Neuronal stem cell (in vitro differentiated cells): ENCODE results near the gene PHKB.

Experiments used
- DNase-seq: peaks from one replicate; pipeline ENCODE4 v3.0.0-alpha.2; 2013; ENCODE audit warnings: low spot score
- H2AFZ ChIP-seq: one replicate; pipeline ENCODE4 v1.6.1; 2013; ENCODE audit warnings: mild to moderate bottlenecking, low read length, inconsistent platforms
- H2AK5ac ChIP-seq: 2 replicates; pipeline ENCODE4 v1.6.1; 2013; ENCODE audit warnings: low read depth, mild to moderate bottlenecking, inconsistent platforms, low read length, moderate library complexity, mixed read lengths
- H2BK120ac ChIP-seq: 2 replicates; pipeline ENCODE4 v1.6.1; 2013; ENCODE audit warnings: low read depth, mild to moderate bottlenecking, inconsistent platforms, low read length, moderate library complexity, mixed read lengths
- H2BK12ac ChIP-seq: one replicate; pipeline ENCODE4 v1.6.1; 2013; ENCODE audit warnings: low read length, inconsistent platforms
- H2BK15ac ChIP-seq: 2 replicates; pipeline ENCODE4 v1.6.1; 2013; ENCODE audit warnings: mild to moderate bottlenecking, low read length, inconsistent platforms, mixed read lengths
- H2BK5ac ChIP-seq: one replicate; pipeline ENCODE4 v1.6.1; 2013; ENCODE audit warnings: inconsistent platforms, mild to moderate bottlenecking, low read length, moderate library complexity
- H3K14ac ChIP-seq: one replicate; pipeline ENCODE4 v1.6.1; 2013; ENCODE audit warnings: low read length, inconsistent platforms
- H3K18ac ChIP-seq: 2 replicates; pipeline ENCODE4 v1.6.1; 2013; ENCODE audit warnings: low read length, inconsistent platforms
- H3K23ac ChIP-seq: 2 replicates; pipeline ENCODE4 v1.6.1; 2013; ENCODE audit warnings: low read depth, mild to moderate bottlenecking, mixed read lengths, low read length, inconsistent platforms; ENCODE audit not compliant: poor library complexity
- H3K27ac ChIP-seq: replicated peaks from 3 replicates; pipeline ENCODE4 v1.5.1; 2013; ENCODE audit warnings: low read length, inconsistent platforms
- H3K27me3 ChIP-seq, 3 experiments: 2 replicates each; pipeline ENCODE4 v1.6.1; 2013; ENCODE audit warnings: low read length in 3 of 3, mild to moderate bottlenecking in 2 of 3, inconsistent platforms in 1 of 3, low read depth in 1 of 3, mixed read lengths in 1 of 3, moderate library complexity in 1 of 3; ENCODE audit not compliant: control insufficient read depth in 3 of 3, insufficient read depth in 3 of 3
- H3K36me3 ChIP-seq, 2 donors: replicated peaks in 1 of 2; 2 replicates each; pipeline ENCODE4 v1.6.1; 2013; ENCODE audit warnings: low read length in 2 of 2; ENCODE audit not compliant: control insufficient read depth in 2 of 2, insufficient read depth in 2 of 2
- H3K4ac ChIP-seq: 2 replicates; pipeline ENCODE4 v1.6.1; 2013; ENCODE audit warnings: inconsistent platforms, mild to moderate bottlenecking, low read length, moderate library complexity
- H3K4me1 ChIP-seq, 2 donors: 1 replicate in 1 of 2; 2 replicates in 1 of 2; pipeline ENCODE4 v1.6.1; 2013; ENCODE audit warnings: low read length in 2 of 2, low read depth in 1 of 2; ENCODE audit not compliant: control insufficient read depth in 2 of 2, insufficient read depth in 1 of 2
- H3K4me2 ChIP-seq: one replicate; pipeline ENCODE4 v1.6.1; 2013; ENCODE audit warnings: mild to moderate bottlenecking, low read length, inconsistent platforms; ENCODE audit not compliant: insufficient read depth, poor library complexity, severe bottlenecking
- H3K4me3 ChIP-seq, 2 donors: 2 replicates each; pipeline ENCODE4 v1.5.1; 2013; ENCODE audit warnings: low read length in 2 of 2, mild to moderate bottlenecking in 2 of 2, inconsistent platforms in 1 of 2, moderate library complexity in 1 of 2
- H3K79me1 ChIP-seq: one replicate; pipeline ENCODE4 v1.6.1; 2013; ENCODE audit warnings: low read depth, mild to moderate bottlenecking, inconsistent platforms, low read length, moderate library complexity
- H3K9ac ChIP-seq: one replicate; pipeline ENCODE4 v1.6.1; 2013; ENCODE audit warnings: mild to moderate bottlenecking, low read depth, low read length, inconsistent platforms; ENCODE audit not compliant: poor library complexity
- H3K9me3 ChIP-seq, 2 donors: replicated peaks in 1 of 2; 2 replicates each; pipeline versions ENCODE3 to v1.6.1; 2013; ENCODE audit warnings: low read length in 2 of 2, mild to moderate bottlenecking in 2 of 2, inconsistent platforms in 1 of 2, low read depth in 1 of 2, mixed read lengths in 1 of 2, moderate library complexity in 1 of 2; ENCODE audit not compliant: control insufficient read depth in 2 of 2, insufficient read depth in 1 of 2
- H4K8ac ChIP-seq: one replicate; pipeline ENCODE4 v1.6.1; 2013; ENCODE audit warnings: low read depth, mild to moderate bottlenecking, inconsistent platforms, low read length, moderate library complexity
- H4K91ac ChIP-seq: one replicate; pipeline ENCODE4 v1.6.1; 2013; ENCODE audit warnings: low read length, low read depth, mild to moderate bottlenecking, inconsistent platforms; ENCODE audit not compliant: poor library complexity
- WGBS, 2 donors: extraction: QIAGEN DNeasy Blood & Tissue Kit; methylation state at CpG; one replicate each; pipeline ENCODE4 v1.1.7; 2013; ENCODE audit warnings: missing lambda C conversion rate in 2 of 2, mixed read lengths in 1 of 2; ENCODE audit not compliant: insufficient read length in 2 of 2, insufficient replicate concordance in 1 of 2; ENCODE audit errors: extremely low coverage in 2 of 2; 5-methylcytosine and 5-hydroxymethylcytosine counted together

PHKB gene

GRCh38 chr16:47571049-47571448, 109.9 kb downstream of the PHKB start:
- no peak overlapping the region for H3K4me2 ChIP-seq
- H3K79me1 ChIP-seq, result no peaks in the 10 kb centered on the region
- no peak overlapping the region for H2BK120ac ChIP-seq
- no peak overlapping the region for H2AFZ ChIP-seq
- H2BK12ac ChIP-seq, result no peak overlapping the region
- H4K91ac ChIP-seq, result no peak overlapping the region
- no peak overlapping the region for H2AK5ac ChIP-seq
- H3K27ac ChIP-seq, result no peak overlapping the region
- H2BK5ac ChIP-seq, result no peak overlapping the region
- H3K4me1 ChIP-seq, result no peaks in the 10 kb centered on the region
- peaks cover 0 to 2% of the 10 kb centered on the region in 2 donors for H3K9me3 ChIP-seq
- H3K23ac ChIP-seq, result no peak overlapping the region
- H3K14ac ChIP-seq, result peak overlapping the region; percentile 4
- H4K8ac ChIP-seq, result peak overlapping the region; percentile 74
- H3K27me3 ChIP-seq, result no peaks in the 10 kb centered on the region
- H3K9ac ChIP-seq, result no peak overlapping the region
- no peak overlapping the region for H3K4me3 ChIP-seq
- peaks cover 0 to 2% of the 10 kb centered on the region in 2 donors for H3K36me3 ChIP-seq
- no peak overlapping the region for H3K4ac ChIP-seq
- peak overlapping the region; percentile 73 for H2BK15ac ChIP-seq
- no peak overlapping the region for H3K18ac ChIP-seq
- no peak for DNase-seq

GRCh38 chr16:47571711-47572110, 110.6 kb downstream of the PHKB start:
- Histone ChIP-seq H3K9me3 (no peaks in the 10 kb centered on the region), H3K9ac (no peak overlapping the region), H2BK120ac (no peak overlapping the region), H3K4me2 (no peak overlapping the region), H2AK5ac (no peak overlapping the region), H3K14ac (no peak overlapping the region), H2BK12ac (no peak overlapping the region), H3K4me3 (no peak overlapping the region), H2BK5ac (no peak overlapping the region), H2BK15ac (no peak overlapping the region), H3K4me1 (no peaks in the 10 kb centered on the region), H3K27ac (no peak overlapping the region), H3K18ac (no peak overlapping the region), H3K27me3 (no peaks in the 10 kb centered on the region), H3K4ac (no peak overlapping the region), H4K91ac (no peak overlapping the region), H2AFZ (no peak overlapping the region), H3K23ac (no peak overlapping the region), H4K8ac (no peak overlapping the region), H3K36me3 (peaks cover 0 to 2% of the 10 kb centered on the region in 2 donors), H3K79me1 (no peaks in the 10 kb centered on the region)
- DNase-seq, result no peak
- WGBS, 2 donors, result no CpG with 5 or more reads among the region's 3 CpGs

DNA sequence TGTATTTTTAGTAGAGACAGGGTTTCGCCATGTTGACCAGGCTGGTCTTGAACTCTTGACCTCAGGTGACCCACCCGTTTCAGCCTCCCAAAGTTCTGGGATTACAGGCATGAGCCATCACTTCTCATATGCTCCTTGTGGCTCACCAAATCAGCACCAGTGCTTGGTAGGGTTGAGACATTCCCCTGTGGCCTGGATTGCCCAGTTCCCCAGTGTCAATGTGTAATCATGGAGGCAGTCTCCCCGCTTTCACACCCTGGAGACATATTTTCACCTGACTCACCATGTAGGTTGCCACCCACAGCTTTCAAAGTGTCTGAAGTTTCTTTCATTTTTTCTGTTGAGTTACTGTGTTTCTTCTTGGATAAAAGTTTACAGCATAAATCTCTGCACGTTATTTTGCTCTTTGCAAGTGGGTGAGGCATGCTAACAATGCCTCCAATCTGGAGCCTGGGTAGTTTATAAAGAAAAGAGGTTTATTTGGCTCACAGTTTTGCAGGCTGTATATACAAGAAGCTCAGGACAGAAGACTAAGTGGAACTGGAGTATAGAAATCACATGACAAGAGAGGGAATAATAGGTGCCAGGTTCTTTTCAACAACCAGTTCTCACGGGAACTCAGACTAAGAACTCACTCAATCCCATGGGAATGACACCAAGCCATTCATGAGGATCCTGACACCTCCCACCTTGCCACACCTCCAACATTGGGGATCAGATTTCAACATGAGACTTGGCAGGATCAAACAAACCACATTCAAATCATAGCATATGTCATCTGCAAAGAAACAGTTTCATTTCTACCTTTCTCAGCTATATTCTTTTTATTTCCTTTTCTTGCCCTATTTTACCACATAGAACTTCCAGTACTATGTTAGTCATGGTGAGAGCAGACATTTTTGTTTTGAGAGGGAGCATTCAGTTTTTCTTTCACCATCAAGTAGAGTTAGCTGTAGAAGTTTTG, 113.2 kb downstream of the PHKB start:
- H2AFZ ChIP-seq, result no peak overlapping the region
- no peak overlapping the region for H2BK120ac ChIP-seq
- no peak overlapping the region for H3K4me2 ChIP-seq
- no peak overlapping the region for H2AK5ac ChIP-seq
- H4K8ac ChIP-seq, result no peak overlapping the region
- H3K4me3 ChIP-seq, result no peak overlapping the region
- no peak overlapping the region for H3K23ac ChIP-seq
- H3K4ac ChIP-seq, result no peak overlapping the region
- H3K36me3 ChIP-seq, result peaks cover 0 to 2% of the 10 kb centered on the region in 2 donors
- H3K18ac ChIP-seq, result peak overlapping the region; percentile 59
- no CpG with 5 or more reads among the region's 5 CpGs for WGBS, 2 donors
- H2BK15ac ChIP-seq, result no peak overlapping the region
- no peak overlapping the region for H3K9ac ChIP-seq
- H3K27me3 ChIP-seq, result no peaks in the 10 kb centered on the region
- no peak overlapping the region for H2BK12ac ChIP-seq
- no peak overlapping the region for H3K14ac ChIP-seq
- H4K91ac ChIP-seq, result no peak overlapping the region
- H3K27ac ChIP-seq, result no peak overlapping the region
- no peak overlapping the region for H2BK5ac ChIP-seq
- no peaks in the 10 kb centered on the region for H3K9me3 ChIP-seq
- DNase-seq, result peak; percentile 1
- no peaks in the 10 kb centered on the region for H3K4me1 ChIP-seq
- no peaks in the 10 kb centered on the region for H3K79me1 ChIP-seq

DNA sequence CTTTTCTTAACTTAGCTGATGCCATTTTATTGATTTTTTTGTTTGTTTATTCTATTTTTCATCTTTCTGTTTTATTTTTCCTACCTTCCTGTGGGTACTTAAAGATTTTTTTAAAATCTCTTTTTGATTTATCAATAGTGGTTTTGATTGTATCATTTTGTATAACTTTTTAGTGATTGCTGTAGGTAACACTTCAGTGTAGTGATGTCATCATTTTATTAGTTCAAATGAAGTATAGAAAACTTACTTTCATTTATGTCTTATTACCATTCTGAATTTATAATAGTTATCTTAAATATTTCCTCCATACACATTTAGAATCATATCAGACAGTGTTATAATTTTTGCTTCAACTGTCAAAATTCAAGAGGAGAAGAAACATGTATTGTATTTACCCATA, 115.9 kb downstream of the PHKB start:
- no peak overlapping the region for H4K8ac ChIP-seq
- DNase-seq, result no peak
- no peak overlapping the region for H3K4me3 ChIP-seq
- no peak overlapping the region for H2AK5ac ChIP-seq
- no peak overlapping the region for H3K14ac ChIP-seq
- H3K79me1 ChIP-seq, result no peaks in the 10 kb centered on the region
- no peak overlapping the region for H3K27ac ChIP-seq
- H3K4ac ChIP-seq, result no peak overlapping the region
- H3K9me3 ChIP-seq, result no peaks in the 10 kb centered on the region
- no peaks in the 10 kb centered on the region for H3K27me3 ChIP-seq
- H3K4me2 ChIP-seq, result no peak overlapping the region
- H2BK120ac ChIP-seq, result no peak overlapping the region
- no peak overlapping the region for H3K18ac ChIP-seq
- no peak overlapping the region for H2BK5ac ChIP-seq
- H2AFZ ChIP-seq, result no peak overlapping the region
- H3K9ac ChIP-seq, result no peak overlapping the region
- H2BK15ac ChIP-seq, result no peak overlapping the region
- no peaks in the 10 kb centered on the region for H3K4me1 ChIP-seq
- H3K36me3 ChIP-seq, result peaks cover 0 to 2% of the 10 kb centered on the region in 2 donors
- H3K23ac ChIP-seq, result no peak overlapping the region
- H4K91ac ChIP-seq, result no peak overlapping the region
- H2BK12ac ChIP-seq, result no peak overlapping the region
